ENCODE measurements around the gene SRPX2.

SRPX2 gene

GRCh38 chrX:100650841-100651240 is 6.8 kb downstream of the SRPX2 start:
- DNase-seq = no peak

- no peak for DNase-seq
Observed at GRCh38 chrX:100652266-100652665, 8.3 kb downstream of the SRPX2 start.

- no peak for DNase-seq
Observed at GRCh38 chrX:100654261-100654660, 10.3 kb downstream of the SRPX2 start.

GRCh38 chrX:100658941-100659381 is 15.0 kb downstream of the SRPX2 start:
- DNase-seq = no peak

- no peak for DNase-seq
Observed at GRCh38 chrX:100659431-100660137, 15.6 kb downstream of the SRPX2 start.

GRCh38 chrX:100662170-100662569 is 18.2 kb downstream of the SRPX2 start:
- DNase-seq = no peak

GRCh38 chrX:100662796-100663195 is 18.8 kb downstream of the SRPX2 start:
- DNase-seq = no peak

- no peak for DNase-seq
Observed at GRCh38 chrX:100663642-100664041, 19.6 kb downstream of the SRPX2 start.

GRCh38 chrX:100672966-100673365 is 29.0 kb downstream of the SRPX2 start:
- DNase-seq = no peak

- no peak for DNase-seq
Observed at GRCh38 chrX:100673397-100673953, 29.5 kb downstream of the SRPX2 start.

- no peak for DNase-seq
Observed at GRCh38 chrX:100674705-100675104, 30.7 kb downstream of the SRPX2 start.

- no peak for DNase-seq
Observed at GRCh38 chrX:100677611-100678181, 33.7 kb downstream of the SRPX2 start.

- DNase-seq = no peak
Observed at GRCh38 chrX:100680756-100681155, 36.8 kb downstream of the SRPX2 start.

GRCh38 chrX:100681599-100681998 is 37.6 kb downstream of the SRPX2 start:
- no peak for DNase-seq

GRCh38 chrX:100682939-100683338 is 38.9 kb downstream of the SRPX2 start:
- DNase-seq = no peak

GRCh38 chrX:100685284-100685996 is 41.4 kb downstream of the SRPX2 start:
- peak; percentile 80 to 81 for DNase-seq

GRCh38 chrX:100685997-100686305 is 42.0 kb downstream of the SRPX2 start:
- no peak for DNase-seq

GRCh38 chrX:100687128-100687527 is 43.1 kb downstream of the SRPX2 start:
- DNase-seq = peak; percentile 36 to 42

- peak in 1 of 2 experiments; percentile 22 for DNase-seq
Observed at GRCh38 chrX:100687546-100687945, 43.5 kb downstream of the SRPX2 start.

GRCh38 chrX:100695302-100695701 is 51.3 kb downstream of the SRPX2 start:
- DNase-seq = no peak

- DNase-seq = no peak
Observed at GRCh38 chrX:100695991-100696390, 52.0 kb downstream of the SRPX2 start.

- no peak for DNase-seq
Observed at GRCh38 chrX:100696699-100697351, 52.8 kb downstream of the SRPX2 start.

- DNase-seq = no peak
Observed at GRCh38 chrX:100698551-100698950, 54.6 kb downstream of the SRPX2 start.
